Karpas-422 (cell line): ENCODE results near the gene CTNND2. TPM values are rescaled to one million over a fixed set of nuclear protein-coding genes. Genes with fewer than 3 reads are reported as not detected.

Source experiments
- DNase-seq: peaks from one replicate; pipeline ENCODE4 v3.0.0-alpha.2; 2015
- H2AFZ ChIP-seq: fragments of 200-600 bp; sonication (generic); 2 replicates; pipeline ENCODE4 v1.6.1; 2014; ENCODE audit warnings: antibody characterized with exemption, low read length, mixed read lengths
- H3K27ac ChIP-seq: fragments of 200-600 bp; sonication (generic); 2 replicates; pipeline ENCODE4 v1.5.1; 2014; ENCODE audit warnings: mild to moderate bottlenecking, low read length, moderate library complexity
- H3K27me3 ChIP-seq: fragments of 200-600 bp; sonication (generic); 2 replicates; pipeline ENCODE4 v1.6.1; 2014; ENCODE audit warnings: low read length, mixed read lengths
- H3K36me3 ChIP-seq: fragments of 200-600 bp; sonication (generic); 2 replicates; pipeline ENCODE4 v1.6.1; 2014; ENCODE audit warnings: low read length, mixed read lengths; ENCODE audit not compliant: insufficient read depth
- H3K4me1 ChIP-seq: fragments of 200-600 bp; sonication (generic); 2 replicates; pipeline ENCODE4 v1.6.1; 2014; ENCODE audit warnings: mild to moderate bottlenecking, low read length, mixed read lengths
- H3K4me2 ChIP-seq: fragments of 200-600 bp; sonication (generic); 2 replicates; pipeline ENCODE4 v1.6.1; 2014; ENCODE audit warnings: low read length, low read depth, mild to moderate bottlenecking; ENCODE audit not compliant: poor library complexity, severe bottlenecking
- H3K4me3 ChIP-seq: fragments of 200-600 bp; sonication (generic); 2 replicates; pipeline ENCODE4 v1.5.1; 2014; ENCODE audit warnings: mild to moderate bottlenecking, antibody characterized with exemption, low read length, mixed read lengths
- H3K79me2 ChIP-seq: fragments of 200-600 bp; sonication (generic); 2 replicates; pipeline ENCODE4 v1.6.1; 2014; ENCODE audit warnings: mild to moderate bottlenecking, low read length, mixed read lengths
- H3K9ac ChIP-seq: fragments of 200-600 bp; sonication (generic); 2 replicates; pipeline ENCODE4 v1.6.0; 2014; ENCODE audit warnings: low read length
- H3K9me2 ChIP-seq: fragments of 200-600 bp; sonication (generic), shearing (Covaris generic); replicated peaks from 2 replicates; pipeline ENCODE4 v1.6.0; 2014; ENCODE audit warnings: mild to moderate bottlenecking, low read length, moderate library complexity; ENCODE audit not compliant: insufficient read depth
- H3K9me3 ChIP-seq: fragments of 300-700, 200-600 bp; sonication (generic); 2 replicates; pipeline ENCODE4 v1.6.1; 2014; ENCODE audit warnings: low read length, mixed read lengths
- H4K20me1 ChIP-seq: fragments of 200-600 bp; sonication (generic); 2 replicates; pipeline ENCODE4 v1.6.1; 2014; ENCODE audit warnings: mild to moderate bottlenecking, antibody characterized with exemption, low read length, low read depth; ENCODE audit not compliant: insufficient read depth
- total RNA-seq: library from RNA; depleted of rRNA; stranded (reverse); fragments of >200 nt; shearing (Covaris generic); gene quantifications from 2 replicates; pipeline ENCODE4 v1.2.3, GENCODE V29; 2014; ENCODE audit warnings: low replicate concordance

CTNND2 gene
- total RNA-seq, 1 experiment from 2014 or later: not detected

DNA sequence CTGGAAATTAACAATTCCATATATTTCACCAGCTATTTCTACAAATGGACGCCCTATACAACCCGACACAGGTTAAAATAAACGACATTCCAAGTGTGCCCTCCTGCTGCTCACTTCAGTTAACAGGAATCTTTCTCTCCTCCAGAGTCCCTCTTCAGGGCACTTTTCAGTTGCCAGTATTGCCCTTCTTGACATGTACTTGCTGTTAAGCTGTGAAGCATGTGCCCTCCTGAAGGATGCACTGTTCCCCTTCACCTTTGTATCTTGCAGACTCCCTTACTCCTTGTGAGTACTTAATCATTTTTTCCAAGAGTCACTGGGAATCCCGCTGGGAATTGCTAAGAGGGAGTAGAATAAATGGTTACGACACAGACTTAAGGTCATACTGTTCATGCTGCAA is 364.1 kb downstream of the CTNND2 start:
- no peak overlapping the region for H3K27ac ChIP-seq
- H3K27me3 ChIP-seq: no peaks in the 10 kb centered on the region
- no peak overlapping the region for H3K4me2 ChIP-seq
- no peaks in the 10 kb centered on the region for H3K36me3 ChIP-seq
- H2AFZ ChIP-seq: no peak overlapping the region
- no peaks in the 10 kb centered on the region for H4K20me1 ChIP-seq
- H3K9me3 ChIP-seq: no peaks in the 10 kb centered on the region
- peaks cover 5% of the 10 kb centered on the region; the same call in 1 of the 2 replicates for H3K9me2 ChIP-seq
- H3K4me1 ChIP-seq: no peaks in the 10 kb centered on the region
- no peak overlapping the region for H3K4me3 ChIP-seq
- H3K9ac ChIP-seq: no peak overlapping the region
- no peaks in the 10 kb centered on the region for H3K79me2 ChIP-seq
- no peak for DNase-seq

DNA sequence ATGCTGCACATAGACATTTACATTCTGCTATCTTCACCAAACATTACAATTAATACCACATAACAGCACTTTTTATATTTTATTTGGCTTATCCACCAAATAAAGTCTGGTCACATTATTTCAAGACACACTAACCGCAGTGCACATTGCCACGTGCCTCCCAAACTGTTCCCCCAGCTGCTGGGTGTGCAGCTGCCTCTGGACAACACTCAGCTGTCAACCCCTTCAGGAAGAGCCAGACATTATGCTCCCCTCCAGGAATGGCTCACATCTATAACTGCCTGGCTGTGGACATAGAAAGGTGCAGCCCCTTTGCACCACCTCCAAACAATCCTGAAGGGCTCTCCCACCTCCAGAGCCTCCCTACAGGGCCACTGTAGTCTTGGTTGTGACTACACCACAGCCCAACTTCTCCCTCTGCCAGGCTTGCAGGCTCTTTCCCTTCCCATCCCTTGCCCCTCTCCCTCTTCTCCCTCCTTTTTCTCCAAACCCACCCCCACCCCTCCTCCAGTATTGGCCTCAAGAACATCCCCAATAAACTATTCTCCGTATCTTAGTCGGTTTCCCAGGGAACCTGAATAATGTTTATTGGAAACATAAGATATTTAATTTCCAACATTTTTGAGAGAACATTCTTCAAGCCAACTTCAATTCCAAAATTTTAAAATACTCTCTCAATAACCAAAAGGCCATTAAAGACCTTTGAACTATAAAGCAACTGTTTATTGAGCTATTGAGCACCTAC is 372.3 kb downstream of the CTNND2 start:
- H3K9me3 ChIP-seq: no peaks in the 10 kb centered on the region
- no peaks in the 10 kb centered on the region for H3K4me1 ChIP-seq
- no peaks in the 10 kb centered on the region for H3K27me3 ChIP-seq
- H2AFZ ChIP-seq: no peak overlapping the region
- H4K20me1 ChIP-seq: no peaks in the 10 kb centered on the region
- no peak overlapping the region for H3K27ac ChIP-seq
- no peaks in the 10 kb centered on the region for H3K79me2 ChIP-seq
- H3K4me3 ChIP-seq: no peak overlapping the region
- DNase-seq: no peak
- H3K9me2 ChIP-seq: peaks cover 5% of the 10 kb centered on the region; the same call in 1 of the 2 replicates
- no peak overlapping the region for H3K4me2 ChIP-seq
- H3K9ac ChIP-seq: no peak overlapping the region
- H3K36me3 ChIP-seq: no peaks in the 10 kb centered on the region

DNA sequence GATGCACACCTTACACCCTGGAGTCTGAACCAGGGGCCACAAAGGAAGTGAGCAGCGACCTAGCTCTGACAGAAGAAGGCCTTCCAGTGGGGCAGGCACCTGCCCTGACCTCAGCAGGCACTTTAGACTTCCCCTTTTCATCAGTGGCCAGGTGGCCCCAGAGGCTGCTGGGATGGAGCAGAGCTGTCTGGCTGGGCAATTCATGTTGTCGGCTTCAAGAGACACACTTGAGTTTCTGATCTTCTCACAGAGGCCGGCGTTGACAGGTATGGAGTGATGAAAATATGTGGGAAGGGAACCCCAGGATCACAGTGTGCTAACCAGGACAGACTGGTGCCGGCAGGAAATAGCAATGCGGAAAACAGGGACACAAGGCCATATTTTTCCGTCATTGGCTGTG is 375.5 kb downstream of the CTNND2 start:
- no peaks in the 10 kb centered on the region for H3K9me2 ChIP-seq
- no peak overlapping the region for H3K9ac ChIP-seq
- H3K79me2 ChIP-seq: no peaks in the 10 kb centered on the region
- no peaks in the 10 kb centered on the region for H4K20me1 ChIP-seq
- no peak overlapping the region for H2AFZ ChIP-seq
- H3K36me3 ChIP-seq: no peaks in the 10 kb centered on the region
- no peaks in the 10 kb centered on the region for H3K27me3 ChIP-seq
- H3K4me2 ChIP-seq: no peak overlapping the region
- DNase-seq: no peak
- H3K27ac ChIP-seq: no peak overlapping the region
- no peak overlapping the region for H3K4me3 ChIP-seq
- H3K9me3 ChIP-seq: no peaks in the 10 kb centered on the region
- H3K4me1 ChIP-seq: no peaks in the 10 kb centered on the region

DNA sequence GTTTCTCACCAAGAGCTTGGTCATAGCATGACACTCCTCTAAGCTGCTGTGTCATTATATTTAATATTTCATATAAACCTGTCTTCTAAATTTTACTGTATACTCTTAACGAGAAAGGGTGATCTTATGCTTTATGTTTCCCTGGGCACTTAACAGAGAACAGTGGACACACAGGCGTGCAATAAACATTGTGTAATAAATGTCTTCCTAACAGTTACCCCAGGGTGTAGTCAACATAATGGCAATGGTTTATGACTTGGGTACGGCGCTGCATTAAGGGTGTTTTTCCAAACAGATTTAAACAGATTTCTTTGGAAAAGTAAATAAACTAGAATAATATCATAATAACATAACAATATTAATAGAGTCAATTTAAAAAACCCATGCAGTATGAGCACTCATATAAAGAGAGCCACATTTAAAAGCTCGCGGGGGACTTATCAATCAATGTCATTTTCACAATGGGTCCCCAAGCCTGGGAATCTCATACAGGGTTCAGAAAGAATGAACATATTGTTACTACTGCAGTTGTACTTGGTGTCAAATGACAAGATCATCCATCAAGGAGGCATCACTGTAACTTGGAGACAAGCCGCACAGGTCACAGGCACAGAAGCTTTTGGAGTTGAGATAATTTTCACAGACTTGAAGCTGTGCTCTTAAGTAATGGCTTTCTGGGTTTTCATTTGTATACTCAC is 376.4 kb downstream of the CTNND2 start:
- Histone ChIP-seq H3K27me3 (no peaks in the 10 kb centered on the region), H2AFZ (no peak overlapping the region), H3K27ac (no peak overlapping the region), H3K4me1 (no peaks in the 10 kb centered on the region), H3K4me2 (no peak overlapping the region), H3K9me2 (no peaks in the 10 kb centered on the region), H3K9ac (no peak overlapping the region), H3K36me3 (no peaks in the 10 kb centered on the region), H4K20me1 (no peaks in the 10 kb centered on the region), H3K4me3 (no peak overlapping the region), H3K9me3 (no peaks in the 10 kb centered on the region), H3K79me2 (no peaks in the 10 kb centered on the region)
- DNase-seq: no peak

DNA sequence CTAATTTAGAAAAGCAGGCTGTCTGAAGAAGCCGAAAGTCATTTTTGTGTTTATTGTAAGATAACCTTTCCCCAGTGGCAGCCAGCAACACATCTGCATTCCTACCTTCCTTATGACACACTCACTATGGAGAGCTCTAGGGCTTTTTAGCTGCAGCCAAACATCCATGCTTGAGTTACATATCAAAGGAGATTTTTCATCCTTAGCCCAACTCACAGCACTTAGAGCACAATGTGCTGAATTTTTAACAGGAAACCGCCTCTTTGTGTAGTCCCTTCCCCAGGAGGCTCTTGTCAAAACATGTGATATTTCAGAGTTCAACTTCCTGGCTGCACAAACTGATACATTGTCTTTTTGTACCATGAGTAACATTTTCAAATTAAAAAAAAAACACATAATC is 379.2 kb downstream of the CTNND2 start:
- Histone ChIP-seq H3K9me2 (no peaks in the 10 kb centered on the region), H3K36me3 (no peaks in the 10 kb centered on the region), H3K27me3 (no peaks in the 10 kb centered on the region), H4K20me1 (no peaks in the 10 kb centered on the region), H3K4me1 (no peaks in the 10 kb centered on the region), H2AFZ (no peak overlapping the region), H3K79me2 (no peaks in the 10 kb centered on the region), H3K4me2 (no peak overlapping the region), H3K27ac (no peak overlapping the region), H3K9me3 (no peaks in the 10 kb centered on the region), H3K9ac (no peak overlapping the region), H3K4me3 (no peak overlapping the region)
- no peak for DNase-seq

DNA sequence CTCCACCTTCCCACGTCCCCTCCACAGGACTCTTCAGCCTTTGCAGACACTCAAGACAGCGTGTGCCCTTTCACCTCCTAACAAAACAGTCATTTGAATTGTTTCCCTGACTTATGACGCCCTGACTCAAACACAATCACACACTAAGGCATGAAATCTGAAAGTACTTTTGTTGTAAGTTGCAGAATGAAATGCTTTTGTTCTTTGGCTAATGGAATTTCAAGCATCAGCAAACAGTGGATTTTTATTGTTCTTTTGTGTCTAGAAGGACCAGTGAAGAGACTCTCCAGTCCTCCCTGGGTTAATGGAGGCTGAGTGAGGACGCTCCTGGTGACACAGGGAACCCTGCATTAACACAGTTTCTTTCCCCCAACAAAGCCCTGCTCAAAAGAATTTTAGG is 380.1 kb downstream of the CTNND2 start:
- Histone ChIP-seq H2AFZ (no peak overlapping the region), H3K9me2 (no peaks in the 10 kb centered on the region), H4K20me1 (no peaks in the 10 kb centered on the region), H3K4me1 (no peaks in the 10 kb centered on the region), H3K79me2 (no peaks in the 10 kb centered on the region), H3K4me3 (no peak overlapping the region), H3K36me3 (no peaks in the 10 kb centered on the region), H3K27me3 (no peaks in the 10 kb centered on the region), H3K4me2 (no peak overlapping the region), H3K27ac (no peak overlapping the region), H3K9me3 (no peaks in the 10 kb centered on the region), H3K9ac (no peak overlapping the region)
- DNase-seq: no peak

DNA sequence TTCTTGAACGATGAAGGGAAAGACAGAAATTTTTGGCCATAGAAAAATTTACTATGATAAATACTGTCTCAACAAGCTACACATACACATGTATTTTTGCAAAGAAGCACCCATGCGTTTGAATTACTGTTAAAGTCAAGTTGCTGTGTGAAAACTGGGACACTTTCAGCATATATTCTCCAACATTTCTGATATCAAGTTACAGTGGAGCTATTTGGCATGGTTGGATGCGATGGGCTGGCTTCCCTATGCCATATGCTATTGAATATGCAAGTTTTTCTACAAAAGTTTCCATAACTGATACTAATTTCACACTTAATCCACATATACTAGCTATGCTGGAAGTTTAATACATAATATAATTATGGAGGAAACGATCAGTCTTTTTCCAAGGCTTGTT is 381.4 kb downstream of the CTNND2 start:
- no peak overlapping the region for H2AFZ ChIP-seq
- no peaks in the 10 kb centered on the region for H3K9me2 ChIP-seq
- H3K4me2 ChIP-seq: no peak overlapping the region
- no peaks in the 10 kb centered on the region for H3K4me1 ChIP-seq
- no peaks in the 10 kb centered on the region for H3K27me3 ChIP-seq
- H3K27ac ChIP-seq: no peak overlapping the region
- H3K9me3 ChIP-seq: no peaks in the 10 kb centered on the region
- no peak overlapping the region for H3K9ac ChIP-seq
- no peaks in the 10 kb centered on the region for H4K20me1 ChIP-seq
- no peak for DNase-seq
- H3K36me3 ChIP-seq: no peaks in the 10 kb centered on the region
- H3K79me2 ChIP-seq: no peaks in the 10 kb centered on the region
- no peak overlapping the region for H3K4me3 ChIP-seq

DNA sequence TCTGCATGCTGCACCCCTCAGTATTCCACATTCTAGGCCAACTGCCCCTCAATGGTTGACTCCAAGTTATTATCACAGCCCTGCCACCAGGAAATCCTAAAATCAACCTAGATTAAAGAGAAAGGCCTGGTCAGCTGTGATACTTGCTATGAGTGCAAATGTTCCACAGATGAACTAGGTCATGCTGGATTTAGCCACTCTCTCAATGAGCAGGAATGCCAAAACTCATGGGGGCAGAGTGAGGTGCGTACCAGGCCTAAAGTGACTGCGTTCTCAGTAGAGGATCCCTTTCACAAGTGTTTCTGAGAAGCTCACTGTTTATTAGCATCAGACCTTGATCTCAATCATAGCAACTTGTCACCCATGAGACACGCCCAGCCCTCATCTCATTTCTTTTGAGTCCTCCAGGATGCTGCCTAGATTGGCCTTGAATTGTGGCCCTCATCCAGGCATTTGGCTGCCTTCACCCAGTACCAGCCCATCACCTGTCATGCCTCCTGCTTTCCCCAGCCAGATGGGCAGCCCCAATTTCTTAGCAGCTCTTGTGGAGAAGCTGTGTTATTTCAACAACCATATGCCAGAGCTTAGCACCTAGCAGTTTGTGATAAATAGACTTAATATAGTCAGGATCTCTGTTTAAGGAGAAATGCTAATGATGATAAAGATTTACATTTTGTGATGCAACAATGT is 383.9 kb downstream of the CTNND2 start:
- Histone ChIP-seq H3K4me2 (no peak overlapping the region), H3K9me2 (no peaks in the 10 kb centered on the region), H3K36me3 (no peaks in the 10 kb centered on the region), H4K20me1 (no peaks in the 10 kb centered on the region), H3K79me2 (no peaks in the 10 kb centered on the region), H3K9ac (no peak overlapping the region), H3K4me1 (no peaks in the 10 kb centered on the region), H3K9me3 (peaks cover 3% of the 10 kb centered on the region; the same call in 1 of the 2 replicates), H3K27ac (no peak overlapping the region), H3K4me3 (no peak overlapping the region), H3K27me3 (no peaks in the 10 kb centered on the region), H2AFZ (no peak overlapping the region)
- DNase-seq: no peak
